Mesendoderm (in vitro differentiated cells): ENCODE measurements around the gene LSR.
"Not testable (repeated sequence)": the region's sequence is repeated elsewhere in the genome, so short reads cannot be mapped to it uniquely, and the experiment has no call there.

Experiments used
- DNase-seq: peaks from one replicate; pipeline ENCODE4 v3.0.0; 2013
- H2AK5ac ChIP-seq: 2 replicates; pipeline ENCODE4 v1.6.1; 2013; ENCODE audit warnings: low read length, inconsistent platforms
- H2BK120ac ChIP-seq: 2 replicates; pipeline ENCODE4 v1.6.1; 2013; ENCODE audit warnings: low read depth, mild to moderate bottlenecking, low read length, moderate library complexity, mixed read lengths
- H2BK15ac ChIP-seq: replicated peaks from 2 replicates; pipeline ENCODE4 v1.6.1; 2013; ENCODE audit warnings: low read depth, mild to moderate bottlenecking, moderate library complexity
- H2BK5ac ChIP-seq: 2 replicates; pipeline ENCODE4 v1.6.1; 2013; ENCODE audit warnings: low read length, inconsistent platforms
- H3K18ac ChIP-seq: 2 replicates; pipeline ENCODE4 v1.6.1; 2013; ENCODE audit warnings: mild to moderate bottlenecking, low read length, mixed read lengths
- H3K23ac ChIP-seq: one replicate; pipeline ENCODE4 v1.6.1; 2013; ENCODE audit warnings: low read length
- H3K27ac ChIP-seq: 2 replicates; pipeline ENCODE4 v1.5.1; 2013; ENCODE audit warnings: low read depth, mild to moderate bottlenecking, inconsistent platforms, low read length, moderate library complexity
- H3K27me3 ChIP-seq: 2 replicates; pipeline ENCODE4 v1.6.1; 2013; ENCODE audit warnings: low read length, control low read depth, mild to moderate bottlenecking, inconsistent platforms; ENCODE audit not compliant: insufficient read depth, poor library complexity
- H3K36me3 ChIP-seq: 2 replicates; pipeline ENCODE4 v1.6.1; 2013; ENCODE audit warnings: low read length, inconsistent platforms; ENCODE audit not compliant: control insufficient read depth, insufficient read depth
- H3K4ac ChIP-seq: one replicate; pipeline ENCODE4 v1.6.1; 2013; ENCODE audit warnings: low read depth, mild to moderate bottlenecking, low read length, moderate library complexity
- H3K4me1 ChIP-seq: 2 replicates; pipeline ENCODE4 v1.6.1; 2013; ENCODE audit warnings: low read depth, low read length, inconsistent platforms; ENCODE audit not compliant: control insufficient read depth
- H3K4me2 ChIP-seq: 2 replicates; pipeline ENCODE4 v1.6.1; 2013; ENCODE audit warnings: low read length
- H3K4me3 ChIP-seq: 2 replicates; pipeline ENCODE4 v1.5.1; 2013; ENCODE audit warnings: mild to moderate bottlenecking, low read length
- H3K56ac ChIP-seq: one replicate; pipeline ENCODE4 v1.6.1; 2013; ENCODE audit warnings: low read length
- H3K79me1 ChIP-seq: 2 replicates; pipeline ENCODE4 v1.6.1; 2013; ENCODE audit warnings: low read length, inconsistent platforms
- H3K79me2 ChIP-seq: 2 replicates; pipeline ENCODE4 v1.6.1; 2013; ENCODE audit warnings: mild to moderate bottlenecking, low read length; ENCODE audit not compliant: control insufficient read depth, insufficient read depth
- H3K9ac ChIP-seq: 2 replicates; pipeline ENCODE4 v1.6.1; 2013; ENCODE audit warnings: low read length, inconsistent platforms
- H4K5ac ChIP-seq: one replicate; pipeline ENCODE4 v1.6.1; 2013; ENCODE audit warnings: low read length
- H4K8ac ChIP-seq: one replicate; pipeline ENCODE4 v1.6.1; 2013; ENCODE audit warnings: low read depth, mild to moderate bottlenecking, control low read depth, low read length, moderate library complexity
- WGBS: extraction: QIAGEN DNeasy Blood & Tissue Kit; methylation state at CpG from one replicate; pipeline ENCODE4 v1.1.7; 2013; ENCODE audit warnings: low lambda C conversion rate, missing lambda C conversion rate; ENCODE audit not compliant: insufficient coverage; ENCODE audit errors: extremely low coverage; 5-methylcytosine and 5-hydroxymethylcytosine counted together

LSR gene

DNA sequence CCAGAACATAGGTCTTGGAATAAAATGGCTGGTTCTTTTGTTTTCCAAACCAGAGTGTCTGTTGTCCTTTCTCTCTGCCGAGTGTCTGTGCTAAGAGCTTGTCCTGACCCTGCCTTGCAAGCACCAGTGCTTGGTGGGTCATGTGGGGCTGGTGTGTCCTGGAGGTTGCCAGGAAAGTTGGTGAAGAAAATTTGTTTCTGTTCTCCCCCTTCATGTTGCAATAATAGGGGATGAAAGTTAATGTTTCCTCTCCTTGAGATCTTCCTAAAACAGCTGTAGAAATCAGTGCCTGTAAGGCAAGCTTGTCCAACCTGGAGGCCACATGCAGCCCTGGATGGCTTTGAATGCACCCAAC is 36.3 kb downstream of the LSR start:
- H3K79me2 ChIP-seq = no peaks in the 10 kb centered on the region
- no peak overlapping the region for H4K5ac ChIP-seq
- no peak overlapping the region for H2AK5ac ChIP-seq
- H3K36me3 ChIP-seq = no peaks in the 10 kb centered on the region
- no peak overlapping the region for H3K27ac ChIP-seq
- H3K4me1 ChIP-seq = no peaks in the 10 kb centered on the region
- no peak overlapping the region for H3K4me3 ChIP-seq
- DNase-seq = no peak
- H3K9ac ChIP-seq = no peak overlapping the region
- no peak overlapping the region for H4K8ac ChIP-seq
- no peaks in the 10 kb centered on the region for H3K79me1 ChIP-seq
- no peaks in the 10 kb centered on the region for H3K27me3 ChIP-seq
- H2BK120ac ChIP-seq = no peak overlapping the region
- no peak overlapping the region for H3K4me2 ChIP-seq
- WGBS = no CpG with 5 or more reads among the region's 1 CpG
- H2BK5ac ChIP-seq = no peak overlapping the region
- no peak overlapping the region for H2BK15ac ChIP-seq
- H3K4ac ChIP-seq = no peak overlapping the region
- H3K23ac ChIP-seq = no peak overlapping the region
- H3K18ac ChIP-seq = no peak overlapping the region
- H3K56ac ChIP-seq = peak overlapping the region; percentile 67

DNA sequence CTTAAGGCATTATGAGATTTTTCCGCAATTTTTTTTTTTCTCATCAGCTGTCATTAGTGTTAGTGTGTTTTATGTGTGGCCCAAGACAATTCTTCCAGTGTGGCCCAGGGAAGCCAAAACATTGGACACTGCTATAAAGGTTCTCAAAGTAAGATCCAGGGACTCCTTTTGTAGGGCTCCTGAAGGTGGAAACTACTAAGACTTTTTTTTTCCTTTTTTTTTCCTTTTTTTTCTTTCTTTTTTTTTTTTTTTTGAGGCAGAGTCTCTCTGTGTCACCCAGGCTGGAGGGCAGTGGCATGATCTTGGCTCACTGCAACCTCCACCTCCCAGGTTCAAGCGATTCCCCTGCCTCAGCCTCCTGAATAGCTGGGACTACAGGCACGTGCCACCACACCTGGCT is 36.7 kb downstream of the LSR start:
- WGBS = no CpG with 5 or more reads among the region's 3 CpGs
- not testable (repeated sequence) for H3K27ac ChIP-seq

DNA sequence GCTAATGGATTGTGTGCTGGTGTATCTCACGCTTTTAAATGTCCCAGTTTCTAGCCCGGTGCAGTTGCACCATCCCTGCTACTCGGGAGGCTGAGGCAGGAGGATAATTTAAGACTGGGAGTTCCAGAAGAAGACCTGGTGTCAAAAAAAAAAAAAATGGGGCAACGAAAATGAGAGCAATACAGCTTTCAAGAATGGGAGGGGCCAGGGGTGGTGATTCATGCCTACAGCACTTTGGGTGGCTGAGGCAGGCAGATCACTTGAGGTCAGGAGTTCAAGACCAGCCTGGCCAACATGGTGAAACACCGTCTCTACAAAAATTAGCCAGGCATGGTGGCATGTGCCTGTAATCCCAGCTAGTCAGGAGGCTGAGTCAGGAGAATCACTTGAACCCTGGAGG is 37.3 kb downstream of the LSR start:
- not testable (repeated sequence) for H3K4ac ChIP-seq, H3K4me2 ChIP-seq, H4K5ac ChIP-seq, H3K23ac ChIP-seq, H3K36me3 ChIP-seq, H2BK5ac ChIP-seq, H3K4me3 ChIP-seq, H3K4me1 ChIP-seq, DNase-seq, H2AK5ac ChIP-seq, H3K79me2 ChIP-seq, H3K27ac ChIP-seq, H2BK120ac ChIP-seq, H3K9ac ChIP-seq, H3K56ac ChIP-seq, H4K8ac ChIP-seq, H3K79me1 ChIP-seq, H3K18ac ChIP-seq, H3K27me3 ChIP-seq, H2BK15ac ChIP-seq
- no CpG with 5 or more reads among the region's 5 CpGs for WGBS

More for the DNA sequence above, 36.7 kb downstream of the LSR start:
- not testable (repeated sequence) for H2BK5ac ChIP-seq, H3K18ac ChIP-seq, H3K79me1 ChIP-seq, H3K23ac ChIP-seq, H3K36me3 ChIP-seq, H2AK5ac ChIP-seq, H2BK120ac ChIP-seq, H4K8ac ChIP-seq, H2BK15ac ChIP-seq, H4K5ac ChIP-seq, H3K4me1 ChIP-seq, H3K27me3 ChIP-seq, H3K4me3 ChIP-seq, H3K56ac ChIP-seq, H3K79me2 ChIP-seq, DNase-seq, H3K4ac ChIP-seq, H3K4me2 ChIP-seq, H3K9ac ChIP-seq

DNA sequence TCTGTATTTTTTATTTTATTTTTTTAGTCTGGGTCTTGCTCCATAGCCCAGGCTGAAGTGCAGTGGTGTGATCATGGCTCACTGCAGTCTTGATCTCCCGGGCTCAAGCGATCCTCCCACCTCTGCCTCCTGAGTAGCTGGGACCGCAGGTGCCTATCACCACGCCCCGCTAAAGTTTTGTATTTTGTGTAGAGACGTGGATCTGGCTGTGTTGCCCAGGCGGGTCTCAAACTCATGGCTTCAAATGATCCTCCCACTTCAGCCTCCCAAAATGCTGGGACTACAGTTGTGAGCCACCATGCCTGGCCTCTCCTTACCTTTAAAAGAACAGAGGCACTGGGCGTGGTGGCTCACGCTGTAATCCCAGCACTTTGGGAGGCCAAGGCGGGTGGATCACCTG is 38.9 kb downstream of the LSR start:
- DNase-seq = no peak
- H4K8ac ChIP-seq = no peak overlapping the region
- no peaks in the 10 kb centered on the region for H3K36me3 ChIP-seq
- H3K79me2 ChIP-seq = no peaks in the 10 kb centered on the region
- no peak overlapping the region for H3K4me2 ChIP-seq
- H2BK120ac ChIP-seq = no peak overlapping the region
- WGBS = no CpG with 5 or more reads among the region's 10 CpGs
- H3K9ac ChIP-seq = no peak overlapping the region
- no peak overlapping the region for H3K18ac ChIP-seq
- H3K4me3 ChIP-seq = no peak overlapping the region
- H3K4me1 ChIP-seq = no peaks in the 10 kb centered on the region
- no peak overlapping the region for H3K27ac ChIP-seq
- H3K79me1 ChIP-seq = no peaks in the 10 kb centered on the region
- H2BK15ac ChIP-seq = no peak overlapping the region
- no peaks in the 10 kb centered on the region for H3K27me3 ChIP-seq
- no peak overlapping the region for H2AK5ac ChIP-seq
- no peak overlapping the region for H2BK5ac ChIP-seq
- H4K5ac ChIP-seq = no peak overlapping the region
- H3K56ac ChIP-seq = no peak overlapping the region
- H3K23ac ChIP-seq = no peak overlapping the region
- no peak overlapping the region for H3K4ac ChIP-seq

DNA sequence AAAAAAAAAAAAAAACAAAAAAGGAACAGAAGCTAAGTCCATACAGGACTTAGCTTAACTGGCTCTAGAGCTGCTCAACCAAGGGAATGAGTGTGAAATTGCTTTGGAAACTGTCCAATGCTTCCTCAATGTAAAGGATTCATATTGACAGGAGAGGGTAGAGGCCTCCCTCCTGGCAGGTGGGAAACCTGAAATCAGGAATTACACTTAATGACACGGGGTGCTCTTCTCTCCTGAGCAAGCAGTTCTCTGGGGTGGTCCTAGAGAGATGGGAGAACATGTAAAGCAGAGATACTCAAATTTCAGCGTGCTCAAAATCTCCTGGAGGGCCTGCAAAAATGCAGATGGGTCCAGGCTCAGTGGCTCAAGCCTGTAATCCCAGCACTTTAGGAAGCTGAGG is 39.5 kb downstream of the LSR start:
- no peak overlapping the region for H3K56ac ChIP-seq
- no peak overlapping the region for H3K4me2 ChIP-seq
- no peak overlapping the region for H3K4ac ChIP-seq
- H4K8ac ChIP-seq = no peak overlapping the region
- H2BK120ac ChIP-seq = no peak overlapping the region
- H3K18ac ChIP-seq = no peak overlapping the region
- no peak for DNase-seq
- no peak overlapping the region for H3K9ac ChIP-seq
- H3K27me3 ChIP-seq = no peaks in the 10 kb centered on the region
- H2BK15ac ChIP-seq = no peak overlapping the region
- H3K79me1 ChIP-seq = no peaks in the 10 kb centered on the region
- no peak overlapping the region for H3K27ac ChIP-seq
- H3K4me3 ChIP-seq = no peak overlapping the region
- no peak overlapping the region for H2AK5ac ChIP-seq
- H3K79me2 ChIP-seq = no peaks in the 10 kb centered on the region
- H3K23ac ChIP-seq = no peak overlapping the region
- no peaks in the 10 kb centered on the region for H3K4me1 ChIP-seq
- H4K5ac ChIP-seq = no peak overlapping the region
- no peak overlapping the region for H2BK5ac ChIP-seq
- no CpG with 5 or more reads among the region's 2 CpGs for WGBS
- no peaks in the 10 kb centered on the region for H3K36me3 ChIP-seq

DNA sequence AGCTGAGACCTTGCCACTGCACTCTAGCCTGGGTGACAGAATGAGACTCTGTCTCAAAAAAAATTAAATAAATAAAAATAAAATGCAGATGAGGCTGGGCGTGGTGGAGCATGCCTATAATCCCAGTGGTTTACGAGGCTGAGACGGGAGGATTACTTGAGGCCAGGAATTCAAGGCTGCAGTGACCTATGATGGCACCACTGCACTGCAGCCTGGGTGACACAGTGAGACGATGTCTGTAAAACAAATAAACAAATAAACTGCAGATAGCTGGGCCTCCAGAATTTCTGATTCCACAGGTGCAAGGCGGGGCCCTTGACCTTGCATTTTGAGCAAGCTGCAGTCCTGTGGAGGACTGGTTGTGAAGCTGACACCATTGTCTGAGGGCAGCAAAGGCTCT is 40.1 kb downstream of the LSR start:
- no peak overlapping the region for H2BK120ac ChIP-seq
- H3K79me2 ChIP-seq = no peaks in the 10 kb centered on the region
- no peak overlapping the region for H3K56ac ChIP-seq
- no peak for DNase-seq
- no peak overlapping the region for H2BK15ac ChIP-seq
- no peak overlapping the region for H3K4ac ChIP-seq
- no peak overlapping the region for H3K9ac ChIP-seq
- H3K36me3 ChIP-seq = no peaks in the 10 kb centered on the region
- H3K23ac ChIP-seq = no peak overlapping the region
- no peak overlapping the region for H4K8ac ChIP-seq
- H3K4me1 ChIP-seq = no peaks in the 10 kb centered on the region
- no peaks in the 10 kb centered on the region for H3K79me1 ChIP-seq
- H2AK5ac ChIP-seq = no peak overlapping the region
- H3K27me3 ChIP-seq = no peaks in the 10 kb centered on the region
- WGBS = no CpG with 5 or more reads among the region's 5 CpGs
- no peak overlapping the region for H3K27ac ChIP-seq
- no peak overlapping the region for H2BK5ac ChIP-seq
- no peak overlapping the region for H3K18ac ChIP-seq
- H3K4me3 ChIP-seq = no peak overlapping the region
- no peak overlapping the region for H3K4me2 ChIP-seq
- no peak overlapping the region for H4K5ac ChIP-seq
